Measurements from ENCODE around the gene CYS1.
"Not testable (repeated sequence)": the region's sequence is repeated elsewhere in the genome, so short reads cannot be mapped to it uniquely, and the experiment has no call there.

Gene CYS1

DNA sequence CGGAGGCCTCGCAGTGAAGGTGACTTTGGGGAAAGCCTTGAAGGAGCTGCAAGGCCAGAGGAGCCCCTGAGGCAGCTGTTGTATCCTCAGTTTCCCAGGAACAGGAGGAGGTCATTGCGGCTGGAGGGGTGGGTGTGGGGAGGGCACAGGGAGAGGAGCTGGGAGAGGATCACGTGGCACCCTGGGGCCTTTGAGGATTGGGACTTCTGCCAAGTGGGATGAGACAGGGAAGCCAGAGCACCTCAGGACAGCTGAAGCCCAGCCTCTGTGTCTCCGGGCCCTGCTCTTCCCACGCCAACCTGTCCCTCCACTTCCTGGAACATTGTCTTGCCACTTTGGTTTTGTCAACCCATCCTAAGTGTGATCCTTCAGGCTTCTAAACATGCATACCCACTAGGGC is 23.0 kb upstream of the CYS1 start:
- TF ChIP-seq, protein P1, sequence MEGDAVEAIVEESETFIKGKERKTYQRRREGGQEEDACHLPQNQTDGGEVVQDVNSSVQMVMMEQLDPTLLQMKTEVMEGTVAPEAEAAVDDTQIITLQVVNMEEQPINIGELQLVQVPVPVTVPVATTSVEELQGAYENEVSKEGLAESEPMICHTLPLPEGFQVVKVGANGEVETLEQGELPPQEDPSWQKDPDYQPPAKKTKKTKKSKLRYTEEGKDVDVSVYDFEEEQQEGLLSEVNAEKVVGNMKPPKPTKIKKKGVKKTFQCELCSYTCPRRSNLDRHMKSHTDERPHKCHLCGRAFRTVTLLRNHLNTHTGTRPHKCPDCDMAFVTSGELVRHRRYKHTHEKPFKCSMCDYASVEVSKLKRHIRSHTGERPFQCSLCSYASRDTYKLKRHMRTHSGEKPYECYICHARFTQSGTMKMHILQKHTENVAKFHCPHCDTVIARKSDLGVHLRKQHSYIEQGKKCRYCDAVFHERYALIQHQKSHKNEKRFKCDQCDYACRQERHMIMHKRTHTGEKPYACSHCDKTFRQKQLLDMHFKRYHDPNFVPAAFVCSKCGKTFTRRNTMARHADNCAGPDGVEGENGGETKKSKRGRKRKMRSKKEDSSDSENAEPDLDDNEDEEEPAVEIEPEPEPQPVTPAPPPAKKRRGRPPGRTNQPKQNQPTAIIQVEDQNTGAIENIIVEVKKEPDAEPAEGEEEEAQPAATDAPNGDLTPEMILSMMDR (IDR thresholded peaks at IDR 0.05; ENCODE audit: insufficient read depth, missing control alignments), result no peak
- FAIRE-seq, result no peak
- DNase-seq (ENCODE audit: insufficient read length, low spot score), result no peak

DNA sequence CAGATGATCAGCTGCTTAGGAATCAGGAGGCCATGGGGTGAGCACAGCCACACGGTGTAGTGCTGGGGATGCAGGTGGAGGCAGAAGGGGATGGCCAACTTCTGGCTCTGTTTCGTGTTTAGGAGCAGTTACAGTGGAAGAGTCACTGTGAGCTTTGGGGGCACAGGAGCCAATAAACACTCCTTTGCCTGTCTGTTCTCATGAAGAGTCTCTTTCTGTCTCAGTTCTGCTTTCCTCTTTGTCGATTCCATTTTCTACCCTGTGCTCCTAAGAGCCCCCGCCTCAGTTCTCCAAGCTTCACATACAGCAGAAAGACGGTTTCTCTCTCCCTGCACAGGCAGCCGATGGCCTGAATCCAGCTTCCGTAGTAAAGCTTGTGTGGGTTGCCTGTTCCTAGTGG is 21.3 kb upstream of the CYS1 start:
- DNase-seq (ENCODE audit: insufficient read length, low spot score), result no peak
- TF ChIP-seq, protein P1 (IDR thresholded peaks at IDR 0.05; ENCODE audit: insufficient read depth, missing control alignments), result no peak
- FAIRE-seq, result no peak

DNA sequence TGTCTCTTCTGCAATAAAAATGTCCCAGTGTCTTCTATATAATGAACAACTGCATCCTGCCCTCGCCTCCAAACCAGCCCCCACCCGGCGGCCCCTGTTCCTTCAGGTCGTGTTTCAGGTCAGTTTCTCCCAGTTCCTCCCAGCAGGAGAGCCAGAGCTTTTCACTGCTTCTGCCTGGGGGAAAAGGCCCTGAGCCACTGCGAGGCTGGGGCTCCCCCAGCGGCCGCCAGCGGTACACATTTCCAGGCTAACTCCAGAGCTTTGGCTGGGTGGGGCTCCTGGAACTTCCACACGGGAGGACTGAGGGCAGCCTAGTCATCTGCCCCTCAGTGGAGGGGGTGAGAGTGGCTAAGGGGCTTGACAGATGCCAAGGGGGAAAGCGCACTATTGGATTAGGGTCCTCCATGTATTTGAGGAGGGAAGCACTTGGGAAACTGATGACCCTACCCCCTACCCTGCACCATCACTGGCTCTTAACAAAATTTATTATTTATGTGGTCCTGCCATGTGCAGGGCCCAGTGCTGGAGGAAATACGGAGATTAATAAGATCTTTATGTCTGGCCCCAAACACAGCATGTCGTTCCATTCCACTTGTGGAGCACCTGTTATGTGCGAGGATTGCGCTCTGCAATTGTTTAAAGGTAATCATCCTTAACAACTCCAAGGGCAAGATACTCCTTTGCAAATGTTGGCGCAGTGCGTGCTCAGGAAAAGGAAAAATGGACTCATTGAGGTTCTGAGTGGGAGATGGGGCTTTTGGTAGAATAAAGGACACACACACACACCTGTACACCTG is 17.3 kb upstream of the CYS1 start:
- DNase-seq (ENCODE audit: insufficient read length, low spot score) (peak; percentile 86), FAIRE-seq (no peak)
- TF ChIP-seq, protein P1 (IDR thresholded peaks at IDR 0.05; ENCODE audit: insufficient read depth, missing control alignments), result peak; percentile 86

DNA sequence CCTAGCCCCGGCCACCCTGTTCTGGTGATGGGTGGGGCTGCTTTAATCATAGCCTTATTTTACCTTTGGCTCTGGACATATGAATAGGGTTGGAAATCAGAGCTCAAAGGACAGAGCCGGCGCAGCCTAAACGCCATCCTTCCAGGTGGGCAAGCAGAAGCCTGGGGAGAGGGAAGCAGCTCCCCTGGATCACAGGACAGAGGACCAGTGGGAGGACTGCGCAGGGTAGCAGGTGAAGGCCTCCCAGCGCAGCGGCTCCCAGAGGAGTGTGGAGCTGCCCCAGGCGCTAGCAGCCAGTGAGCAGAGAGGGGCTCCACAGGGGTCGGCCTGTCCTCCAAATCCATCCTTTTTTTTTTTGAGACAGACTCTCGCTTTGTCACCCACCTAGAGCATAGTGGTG is 16.4 kb upstream of the CYS1 start:
- no peak for DNase-seq (ENCODE audit: insufficient read length, low spot score)
- TF ChIP-seq, protein P1 (IDR thresholded peaks at IDR 0.05; ENCODE audit: insufficient read depth, missing control alignments), result no peak
- FAIRE-seq, result no peak

DNA sequence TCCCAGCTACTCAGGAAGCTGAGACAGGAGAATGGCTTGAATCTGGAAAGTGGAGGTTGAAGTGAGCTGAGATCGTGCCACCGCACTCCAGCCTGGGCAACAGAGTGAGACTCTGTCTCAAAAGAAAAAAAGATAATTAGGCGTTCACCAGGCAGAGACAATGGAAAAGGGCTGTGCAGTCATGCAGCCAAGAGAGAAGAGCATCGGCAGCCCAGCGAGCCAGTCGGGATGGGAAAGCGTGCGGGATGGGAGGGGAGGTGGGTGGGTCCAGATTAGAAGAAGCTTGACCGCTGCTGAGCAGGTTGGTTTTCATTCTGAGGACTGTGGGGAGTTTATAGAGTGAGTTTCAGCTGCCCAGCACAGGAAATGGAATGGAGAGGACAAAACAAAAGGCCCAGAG is 15.0 kb upstream of the CYS1 start:
- no peak for DNase-seq (ENCODE audit: insufficient read length, low spot score)
- no peak for FAIRE-seq
- TF ChIP-seq, protein P1 (IDR thresholded peaks at IDR 0.05; ENCODE audit: insufficient read depth, missing control alignments), result no peak

DNA sequence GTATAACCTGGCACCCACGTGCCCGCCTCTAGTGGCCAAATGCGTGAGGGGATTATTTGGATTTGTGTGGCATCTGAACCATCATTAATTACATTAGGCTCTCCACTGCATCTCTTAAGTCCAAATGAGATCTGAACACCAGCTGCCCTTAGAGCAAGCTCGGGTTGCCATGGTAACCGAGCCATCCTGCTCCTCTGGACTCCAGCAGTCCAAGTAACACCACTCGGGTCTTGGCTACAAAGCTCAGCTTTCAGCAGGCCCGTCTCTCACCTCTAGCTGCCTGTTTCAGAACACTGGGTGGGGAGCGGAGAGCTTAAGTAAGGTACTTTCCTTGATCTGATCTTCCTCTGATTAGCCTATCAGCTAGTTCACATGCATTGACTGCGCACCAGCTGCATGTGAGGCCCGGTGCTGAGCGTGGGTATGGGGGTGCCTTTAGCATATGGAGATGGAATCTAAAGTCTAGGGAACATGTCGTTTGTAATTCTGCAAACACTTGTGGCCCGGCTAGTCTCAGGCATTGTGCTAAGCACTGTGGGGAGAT is 14.1 kb upstream of the CYS1 start:
- TF ChIP-seq, protein P1 (IDR thresholded peaks at IDR 0.05; ENCODE audit: insufficient read depth, missing control alignments), result peak; percentile 8
- FAIRE-seq, result no peak
- DNase-seq (ENCODE audit: insufficient read length, low spot score), result peak; percentile 60

DNA sequence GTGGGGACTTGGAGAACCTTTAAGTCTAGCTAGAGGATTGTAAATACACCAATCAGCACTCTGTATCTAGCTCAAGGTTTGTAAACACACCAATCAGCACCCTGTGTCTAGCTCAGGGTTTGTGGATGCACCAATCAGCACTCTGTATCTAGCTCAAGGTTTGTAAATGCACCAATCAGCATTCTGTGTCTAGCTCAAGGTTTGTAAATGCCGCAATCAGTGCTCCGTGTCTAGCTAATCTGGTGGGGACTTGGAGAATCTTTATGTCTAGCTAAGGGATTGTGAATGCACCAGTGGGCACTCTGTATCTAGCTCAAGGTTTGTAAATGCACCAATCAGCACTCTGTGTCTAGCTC is 11.7 kb upstream of the CYS1 start:
- not testable (repeated sequence) for DNase-seq (ENCODE audit: insufficient read length, low spot score); FAIRE-seq

All from D721Med (cell line).